ENCODE results near the gene HOXC11.

The HOXC11 gene

GRCh38 chr12:53972722-53973235, at the start of gene HOXC11:
TSS of gene HOXC11 (plus strand) at chr12:53973126. CDS start at chr12:53973242, 116 bp downstream.
- DNase-seq (ENCODE audit: low spot score): no peak

GRCh38 chr12:53924521-53925405, 48.2 kb upstream of the HOXC11 start:
- DNase-seq (ENCODE audit: low spot score): no peak

GRCh38 chr12:53927220-53928029, 45.5 kb upstream of the HOXC11 start:
- DNase-seq (ENCODE audit: low spot score): no peak

- no peak for DNase-seq (ENCODE audit: low spot score)
Measured at GRCh38 chr12:53928054-53928835, 44.7 kb upstream of the HOXC11 start.

- no peak for DNase-seq (ENCODE audit: low spot score)
Measured at GRCh38 chr12:53929527-53929926, 43.4 kb upstream of the HOXC11 start.

- DNase-seq (ENCODE audit: low spot score): no peak
Measured at GRCh38 chr12:53930591-53931255, 42.2 kb upstream of the HOXC11 start.

GRCh38 chr12:53931844-53932581, 40.9 kb upstream of the HOXC11 start:
- no peak for DNase-seq (ENCODE audit: low spot score)

- DNase-seq (ENCODE audit: low spot score): no peak
Measured at GRCh38 chr12:53932915-53933314, 40.0 kb upstream of the HOXC11 start.

GRCh38 chr12:53935383-53936341, 37.3 kb upstream of the HOXC11 start:
- DNase-seq (ENCODE audit: low spot score): no peak

GRCh38 chr12:53937099-53937498, 35.8 kb upstream of the HOXC11 start:
- DNase-seq (ENCODE audit: low spot score): no peak

GRCh38 chr12:53937596-53938325, 35.2 kb upstream of the HOXC11 start:
- no peak for DNase-seq (ENCODE audit: low spot score)

GRCh38 chr12:53938326-53939140, 34.4 kb upstream of the HOXC11 start, which contains the start of gene HOXC13:
TSS of gene HOXC13 (plus strand) at chr12:53938831. CDS start at chr12:53938907, 76 bp downstream.
- peak; percentile 93 for DNase-seq (ENCODE audit: low spot score)

- DNase-seq (ENCODE audit: low spot score): peak; percentile 39
Measured at GRCh38 chr12:53939141-53940108, 33.5 kb upstream of the HOXC11 start.

- DNase-seq (ENCODE audit: low spot score): no peak
Measured at GRCh38 chr12:53940443-53941014, 32.4 kb upstream of the HOXC11 start.

GRCh38 chr12:53941187-53941586, 31.7 kb upstream of the HOXC11 start:
- DNase-seq (ENCODE audit: low spot score): no peak

- no peak for DNase-seq (ENCODE audit: low spot score)
Measured at GRCh38 chr12:53941750-53942149, 31.2 kb upstream of the HOXC11 start.

All from SW480 (cell line).